AG10803 (cell line): Measurements from ENCODE around the gene ZBTB20.

Experiments
- DNase-seq: peaks from one replicate; pipeline ENCODE4 v3.0.0; 2010; ENCODE audit warnings: low read depth
- H3K4me3 ChIP-seq: 2 replicates; pipeline ENCODE4 v1.5.1; 2011; ENCODE audit warnings: mild to moderate bottlenecking, low read length, control low read depth
- TF ChIP-seq, protein P1 (sequence below): conservative IDR thresholded peaks from 2 replicates; pipeline ENCODE4 v1.5.1; 2011; ENCODE audit warnings: mild to moderate bottlenecking, low read length, control low read depth, inconsistent platforms

The ZBTB20 gene

DNA sequence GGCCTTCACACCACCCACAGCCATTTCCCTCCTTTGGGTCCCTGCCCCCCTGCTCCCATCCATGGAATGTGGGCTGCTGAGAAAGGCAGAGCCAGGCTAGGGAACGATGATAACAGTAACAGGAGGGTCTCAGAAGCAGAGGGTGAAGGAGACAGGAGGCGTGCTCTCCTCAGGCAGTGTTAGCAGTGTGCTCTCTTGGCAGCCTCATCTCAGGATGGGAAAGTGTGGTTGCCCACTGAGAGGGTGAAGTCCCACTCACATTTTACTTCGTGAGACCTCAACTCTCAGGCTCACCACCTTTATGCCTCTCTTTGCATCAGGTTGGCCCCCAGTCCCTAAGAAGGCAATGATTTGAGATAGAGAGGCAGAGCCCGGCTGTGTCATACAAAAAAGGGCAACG lies 828.8 kb downstream of the ZBTB20 start:
- TF ChIP-seq, protein P1, sequence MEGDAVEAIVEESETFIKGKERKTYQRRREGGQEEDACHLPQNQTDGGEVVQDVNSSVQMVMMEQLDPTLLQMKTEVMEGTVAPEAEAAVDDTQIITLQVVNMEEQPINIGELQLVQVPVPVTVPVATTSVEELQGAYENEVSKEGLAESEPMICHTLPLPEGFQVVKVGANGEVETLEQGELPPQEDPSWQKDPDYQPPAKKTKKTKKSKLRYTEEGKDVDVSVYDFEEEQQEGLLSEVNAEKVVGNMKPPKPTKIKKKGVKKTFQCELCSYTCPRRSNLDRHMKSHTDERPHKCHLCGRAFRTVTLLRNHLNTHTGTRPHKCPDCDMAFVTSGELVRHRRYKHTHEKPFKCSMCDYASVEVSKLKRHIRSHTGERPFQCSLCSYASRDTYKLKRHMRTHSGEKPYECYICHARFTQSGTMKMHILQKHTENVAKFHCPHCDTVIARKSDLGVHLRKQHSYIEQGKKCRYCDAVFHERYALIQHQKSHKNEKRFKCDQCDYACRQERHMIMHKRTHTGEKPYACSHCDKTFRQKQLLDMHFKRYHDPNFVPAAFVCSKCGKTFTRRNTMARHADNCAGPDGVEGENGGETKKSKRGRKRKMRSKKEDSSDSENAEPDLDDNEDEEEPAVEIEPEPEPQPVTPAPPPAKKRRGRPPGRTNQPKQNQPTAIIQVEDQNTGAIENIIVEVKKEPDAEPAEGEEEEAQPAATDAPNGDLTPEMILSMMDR, result no peak
- H3K4me3 ChIP-seq, result no peak overlapping the region
- no peak for DNase-seq

DNA sequence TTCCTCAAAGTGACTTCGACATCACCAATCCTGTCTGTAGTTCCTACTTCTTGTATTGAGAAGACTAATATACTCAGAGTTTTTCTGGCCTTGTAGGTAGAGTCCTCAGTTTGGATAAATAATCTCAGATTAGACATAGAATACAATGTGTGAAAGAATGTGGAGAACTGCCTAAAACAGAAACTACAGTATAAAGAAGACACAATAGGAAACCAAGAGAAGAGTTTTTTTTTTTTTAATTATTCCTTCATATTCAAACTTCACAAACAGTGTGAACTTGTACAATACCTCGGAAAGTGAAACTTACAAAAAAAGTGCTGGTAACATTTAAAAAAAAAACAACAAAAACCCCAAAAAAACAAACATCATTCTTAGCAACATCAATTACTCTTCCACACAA lies 832.8 kb downstream of the ZBTB20 start:
- no peak for DNase-seq
- H3K4me3 ChIP-seq, result no peak overlapping the region
- TF ChIP-seq, protein P1, result no peak

DNA sequence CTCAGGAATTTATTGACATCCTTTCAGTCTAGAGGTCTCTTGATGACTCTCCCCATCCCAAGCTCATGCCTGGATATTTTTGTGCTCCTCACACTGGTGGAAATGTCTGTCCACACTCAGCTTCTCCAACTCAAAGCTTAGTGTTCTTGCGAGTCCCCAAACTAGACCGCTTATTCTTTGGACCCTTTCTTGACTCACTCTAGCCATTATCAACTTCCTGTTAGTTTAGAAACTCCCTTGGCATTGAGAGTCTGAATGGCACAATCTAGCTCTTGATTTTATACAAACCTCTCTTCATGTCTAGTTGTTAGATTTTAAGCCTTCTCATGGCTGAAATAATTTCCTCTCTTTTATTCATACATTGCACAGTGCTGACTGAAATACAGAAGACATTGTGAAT lies 833.7 kb downstream of the ZBTB20 start:
- no peak for DNase-seq
- TF ChIP-seq, protein P1, result no peak
- no peak overlapping the region for H3K4me3 ChIP-seq

DNA sequence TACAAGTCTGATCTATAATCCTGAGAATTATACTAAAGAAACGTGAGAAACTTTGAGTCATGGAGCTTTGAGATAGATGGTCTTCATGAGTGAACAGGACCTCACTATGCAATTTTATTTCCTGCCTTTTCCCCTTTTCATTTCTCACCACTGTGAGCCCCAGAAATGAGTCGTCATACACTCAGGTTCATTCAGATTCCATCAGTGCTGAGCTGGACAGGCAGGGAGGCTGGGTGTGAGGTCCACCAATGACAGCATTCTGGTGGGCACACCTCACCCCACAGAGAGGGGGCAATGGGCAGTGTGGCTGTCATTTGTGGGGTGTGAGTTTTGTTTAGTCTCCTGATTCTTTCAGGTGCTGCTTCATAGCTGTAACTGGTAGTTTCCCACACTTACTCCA lies 836.4 kb downstream of the ZBTB20 start:
- no peak for DNase-seq
- no peak overlapping the region for H3K4me3 ChIP-seq
- TF ChIP-seq, protein P1, result no peak

DNA sequence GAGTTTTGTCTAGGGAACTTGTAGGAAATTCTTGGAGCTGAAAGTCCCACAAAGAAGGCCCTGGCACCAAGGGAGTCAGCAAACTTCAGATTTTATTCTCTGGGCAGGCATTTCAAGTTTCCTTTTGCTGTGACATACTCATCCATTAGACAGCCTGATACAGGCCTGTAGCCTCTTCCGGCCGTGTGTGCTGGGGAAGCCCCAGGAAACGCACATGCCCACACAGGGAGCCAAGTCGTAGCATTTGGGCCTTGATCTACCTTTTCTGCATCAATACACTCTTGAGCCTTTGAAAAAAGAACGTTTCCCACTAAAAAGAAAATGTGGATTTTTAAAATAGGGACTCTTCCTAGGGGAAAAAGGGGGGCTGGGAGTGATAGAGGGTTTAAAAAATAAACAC lies 838.3 kb downstream of the ZBTB20 start:
- TF ChIP-seq, protein P1, result no peak
- no peak for DNase-seq
- no peak overlapping the region for H3K4me3 ChIP-seq

DNA sequence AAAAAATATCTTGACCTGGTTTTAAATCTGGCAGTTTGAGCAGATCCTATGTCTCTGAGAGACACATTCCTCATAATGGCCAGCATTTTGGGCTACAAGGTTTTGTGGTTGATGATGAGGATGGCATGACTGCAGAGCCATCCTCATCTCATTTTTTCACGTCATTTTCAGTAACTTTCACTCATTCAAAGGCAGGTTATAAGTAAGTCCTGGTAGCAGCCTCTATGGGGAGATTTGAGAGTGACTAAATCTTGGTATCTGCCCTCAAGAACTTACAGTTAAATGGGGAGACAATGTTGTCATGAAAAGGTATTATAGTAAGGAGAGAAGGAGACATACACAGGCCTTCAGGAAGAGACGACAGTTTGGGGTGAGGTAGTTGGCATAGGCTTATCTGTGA lies 838.7 kb downstream of the ZBTB20 start:
- DNase-seq, result no peak
- H3K4me3 ChIP-seq, result no peak overlapping the region
- TF ChIP-seq, protein P1, result no peak

DNA sequence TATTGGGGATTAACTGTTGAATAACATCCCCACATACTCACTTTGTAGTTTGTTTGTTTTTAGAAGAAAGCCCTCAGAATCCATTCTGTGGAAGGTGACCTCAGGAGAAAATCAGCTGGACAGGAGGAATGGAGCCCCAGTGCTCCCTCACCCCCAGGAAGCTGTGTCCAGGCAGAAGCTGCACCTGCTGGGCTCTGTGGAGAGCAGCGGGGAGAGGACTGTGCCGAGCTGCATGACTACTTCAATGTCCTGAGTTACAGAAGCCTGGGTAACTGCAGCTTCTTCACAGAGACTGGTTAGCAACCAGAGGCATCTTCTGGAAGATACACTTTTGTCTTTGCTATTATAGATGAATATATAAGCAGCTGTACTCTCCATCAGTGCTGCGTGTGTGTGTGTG lies 839.3 kb downstream of the ZBTB20 start:
- TF ChIP-seq, protein P1, result no peak
- DNase-seq, result no peak
- H3K4me3 ChIP-seq, result no peak overlapping the region
